Endothelial cell (in vitro differentiated cells): ENCODE results near the gene ITPA. TPM values are rescaled to one million over a fixed set of nuclear protein-coding genes. Genes with fewer than 3 reads are reported as not detected.
"Not testable (repeated sequence)": the region's sequence is repeated elsewhere in the genome, so short reads cannot be mapped to it uniquely, and the experiment has no call there.

Experiments
- DNase-seq: peaks from one replicate; pipeline ENCODE4 v3.0.0; 2021; ENCODE audit warnings: low spot score
- H3K27ac Mint-ChIP-seq: one replicate; pipeline ENCODE4 v1.8.0; 2021; ENCODE audit warnings: mixed read lengths, inconsistent platforms; ENCODE audit not compliant: unreplicated experiment
- H3K27me3 Mint-ChIP-seq: one replicate; pipeline ENCODE4 v1.8.0; 2021; ENCODE audit warnings: mild to moderate bottlenecking, moderate library complexity, mixed read lengths, inconsistent platforms; ENCODE audit not compliant: unreplicated experiment
- H3K36me3 Mint-ChIP-seq: one replicate; pipeline ENCODE4 v1.8.0; 2021; ENCODE audit warnings: mild to moderate bottlenecking, low read depth, mixed read lengths, inconsistent platforms; ENCODE audit not compliant: unreplicated experiment
- H3K4me1 Mint-ChIP-seq: one replicate; pipeline ENCODE4 v1.8.0; 2021; ENCODE audit warnings: mild to moderate bottlenecking, mixed read lengths, inconsistent platforms; ENCODE audit not compliant: unreplicated experiment
- H3K4me3 Mint-ChIP-seq: one replicate; pipeline ENCODE4 v1.8.0; 2021; ENCODE audit warnings: mild to moderate bottlenecking, mixed read lengths, inconsistent platforms; ENCODE audit not compliant: unreplicated experiment
- H3K9me3 Mint-ChIP-seq: one replicate; pipeline ENCODE4 v1.8.0; 2021; ENCODE audit warnings: mixed read lengths, inconsistent platforms; ENCODE audit not compliant: unreplicated experiment
- CTCF ChIP-seq: fragments of 200-600 bp; sonication (generic); IDR thresholded peaks from one replicate; pipeline ENCODE4 v1.5.0; 2021; ENCODE audit warnings: antibody characterized with exemption; ENCODE audit not compliant: unreplicated experiment
- total RNA-seq: library from RNA; stranded (reverse); fragmentation: NEBNext Ultra II Directional; extraction: Animal tissue kit (Norgen Biotek cat#: 25700); gene quantifications from one replicate; pipeline ENCODE4 v1.2.1, GENCODE V29; 2021; ENCODE audit not compliant: unreplicated experiment

Gene ITPA
- total RNA-seq, 1 donor from 2014 or later: 45.9 TPM

- H3K36me3 Mint-ChIP-seq: peaks cover 4% of the 10 kb centered on the region
- H3K27ac Mint-ChIP-seq: no peak overlapping the region
- H3K4me1 Mint-ChIP-seq: peaks cover 7% of the 10 kb centered on the region
- DNase-seq: no peak
- peaks cover 2% of the 10 kb centered on the region for H3K27me3 Mint-ChIP-seq
- peak overlapping the region; percentile 95 for H3K4me3 Mint-ChIP-seq
- no peak for TF ChIP-seq CTCF
- no peaks in the 10 kb centered on the region for H3K9me3 Mint-ChIP-seq
Measured at GRCh38 chr20:3210346-3210745, 1.0 kb downstream of the ITPA start.

- Mint-ChIP-seq H3K4me3 (no peak overlapping the region), H3K36me3 (peaks cover 4% of the 10 kb centered on the region), H3K27ac (no peak overlapping the region), H3K4me1 (peaks cover 7% of the 10 kb centered on the region), H3K9me3 (no peaks in the 10 kb centered on the region), H3K27me3 (no peaks in the 10 kb centered on the region)
- TF ChIP-seq CTCF: no peak
- no peak for DNase-seq
Measured at GRCh38 chr20:3213226-3213625, 3.9 kb downstream of the ITPA start.

GRCh38 chr20:3215359-3215917 lies 6.1 kb downstream of the ITPA start:
- H3K36me3 Mint-ChIP-seq, H3K4me1 Mint-ChIP-seq, H3K27me3 Mint-ChIP-seq, H3K9me3 Mint-ChIP-seq, DNase-seq, H3K4me3 Mint-ChIP-seq, H3K27ac Mint-ChIP-seq: not testable (repeated sequence)

GRCh38 chr20:3218307-3218988 lies 9.2 kb downstream of the ITPA start:
- Mint-ChIP-seq H3K4me3 (no peak overlapping the region), H3K36me3 (no peaks in the 10 kb centered on the region), H3K27me3 (no peaks in the 10 kb centered on the region), H3K4me1 (peaks cover 19% of the 10 kb centered on the region), H3K9me3 (no peaks in the 10 kb centered on the region), H3K27ac (no peak overlapping the region)
- DNase-seq: peak; percentile 86
- TF ChIP-seq CTCF: peak; percentile 99

GRCh38 chr20:3221398-3222226 lies 12.3 kb downstream of the ITPA start:
- Mint-ChIP-seq H3K27ac (peak overlapping the region; percentile 37), H3K9me3 (no peaks in the 10 kb centered on the region), H3K36me3 (no peaks in the 10 kb centered on the region), H3K4me1 (peaks cover 21% of the 10 kb centered on the region), H3K27me3 (no peaks in the 10 kb centered on the region), H3K4me3 (peak overlapping the region; percentile 47)
- no peak for TF ChIP-seq CTCF
- DNase-seq: no peak
